GM23338 (cell line): ENCODE data around the gene SORT1. TPM values are rescaled to one million over a fixed set of nuclear protein-coding genes. Genes with fewer than 3 reads are reported as not detected.

Experiments used
- ATAC-seq: fragments of 200-7000 bp; cut with Tn5 transposase; 3 replicates; pipeline ENCODE4 v1.9.1; 2020
- DNase-seq: peaks from one replicate; pipeline ENCODE4 v3.0.0-alpha.2; 2015; ENCODE audit warnings: low spot score
- H2AFZ ChIP-seq: fragments of 200-600 bp; sonication (generic); 2 replicates; pipeline ENCODE4 v1.8.0; 2016; ENCODE audit warnings: antibody characterized with exemption, mild to moderate bottlenecking, moderate library complexity
- H3F3A ChIP-seq: fragments of 200-600 bp; sonication (generic); replicated peaks from 2 replicates; pipeline ENCODE4 v1.8.0; 2017; ENCODE audit warnings: antibody characterized with exemption, mixed run types, low read depth
- H3K27ac ChIP-seq: fragments of 200-600 bp; sonication (generic); 2 replicates; pipeline ENCODE4 v1.6.1; 2016; ENCODE audit warnings: low read depth
- H3K27me3 ChIP-seq: fragments of 200-600 bp; sonication (generic); 2 replicates; pipeline ENCODE4 v1.8.0; 2016; ENCODE audit warnings: mild to moderate bottlenecking, mixed run types, moderate library complexity; ENCODE audit not compliant: insufficient read depth
- H3K36me3 ChIP-seq: fragments of 200-600 bp; sonication (generic); 2 replicates; pipeline ENCODE4 v1.8.0; 2016; ENCODE audit warnings: mild to moderate bottlenecking; ENCODE audit not compliant: insufficient read depth
- H3K4me1 ChIP-seq: fragments of 200-600 bp; sonication (generic); 2 replicates; pipeline ENCODE4 v1.8.0; 2016; ENCODE audit warnings: mild to moderate bottlenecking, moderate library complexity; ENCODE audit not compliant: insufficient read depth
- H3K4me2 ChIP-seq: fragments of 200-600 bp; sonication (generic); 2 replicates; pipeline ENCODE4 v1.7.1; 2017; ENCODE audit warnings: mixed run types
- H3K4me3 ChIP-seq: fragments of 200-600 bp; sonication (generic); 2 replicates; pipeline ENCODE4 v1.6.1; 2016; ENCODE audit warnings: mixed run types
- H3K79me2 ChIP-seq: fragments of 200-600 bp; sonication (generic); replicated peaks from 2 replicates; pipeline ENCODE4 v1.8.0; 2017; ENCODE audit warnings: mild to moderate bottlenecking; ENCODE audit not compliant: insufficient read depth
- H3K9me2 ChIP-seq: fragments of 200-600 bp; sonication (generic); 2 replicates; pipeline ENCODE4 v1.8.0; 2017; ENCODE audit not compliant: insufficient read depth
- H4K20me1 ChIP-seq: fragments of 200-600 bp; sonication (generic); replicated peaks from 2 replicates; pipeline ENCODE4 v1.8.0; 2017; ENCODE audit warnings: mild to moderate bottlenecking; ENCODE audit not compliant: insufficient read depth
- H3K27ac Mint-ChIP-seq: 2 replicates; pipeline ENCODE4 v1.8.0; 2020; ENCODE audit warnings: inconsistent platforms, mild to moderate bottlenecking, moderate library complexity, mixed read lengths
- H3K27me3 Mint-ChIP-seq: 3 replicates; pipeline ENCODE4 v1.8.0; 2022; ENCODE audit warnings: low read depth, mild to moderate bottlenecking, moderate library complexity, mixed read lengths, inconsistent platforms; ENCODE audit not compliant: insufficient read depth, poor library complexity
- H3K36me3 Mint-ChIP-seq: 3 replicates; pipeline ENCODE4 v1.8.0; 2021; ENCODE audit warnings: low read depth, mild to moderate bottlenecking, inconsistent platforms, moderate library complexity, mixed read lengths
- H3K4me1 Mint-ChIP-seq: 3 replicates; pipeline ENCODE4 v1.8.0; 2020; ENCODE audit warnings: mild to moderate bottlenecking, inconsistent platforms, mixed read lengths
- H3K4me3 Mint-ChIP-seq: 3 replicates; pipeline ENCODE4 v1.8.0; 2021; ENCODE audit warnings: moderate library complexity, mild to moderate bottlenecking, inconsistent platforms, mixed read lengths
- H3K9me3 Mint-ChIP-seq: 3 replicates; pipeline ENCODE4 v1.8.0; 2020; ENCODE audit warnings: moderate library complexity, mild to moderate bottlenecking, inconsistent platforms, mixed read lengths
- CREB1 ChIP-seq: fragments of 250-450 bp; sonication (Bioruptor Pico); IDR thresholded peaks from 2 replicates; pipeline ENCODE4 v1.5.0; 2020; ENCODE audit warnings: low read depth, mild to moderate bottlenecking, moderate library complexity
- EZH2 ChIP-seq: fragments of 200-600 bp; sonication (generic); IDR thresholded peaks from one replicate; pipeline ENCODE4 v1.8.0; 2017; ENCODE audit warnings: antibody characterized with exemption, mild to moderate bottlenecking, low read depth; ENCODE audit not compliant: unreplicated experiment
- JUNB ChIP-seq: IDR thresholded peaks from one replicate; pipeline ENCODE4 v1.6.1; 2016; ENCODE audit warnings: antibody characterized with exemption; ENCODE audit not compliant: unreplicated experiment
- NANOG ChIP-seq: IDR thresholded peaks from 2 replicates; pipeline ENCODE4 v1.6.1; 2016; ENCODE audit warnings: antibody characterized with exemption, borderline replicate concordance
- POLR2AphosphoS5 ChIP-seq: IDR thresholded peaks from 2 replicates; pipeline ENCODE4 v1.6.1; 2016; ENCODE audit warnings: antibody characterized with exemption, low read depth
- ZNF114 ChIP-seq: fragments of 250-450 bp; sonication (Bioruptor Pico); IDR thresholded peaks from 2 replicates; pipeline ENCODE4 v1.5.0; 2020; ENCODE audit warnings: mild to moderate bottlenecking, moderate library complexity
- ZNF331 ChIP-seq: fragments of 250-450 bp; sonication (Bioruptor Pico); IDR thresholded peaks from 2 replicates; pipeline ENCODE4 v1.5.0; 2020; ENCODE audit warnings: low read depth, mild to moderate bottlenecking, moderate library complexity
- polyA plus RNA-seq: library from polyadenylated mRNA; unstranded; fragments of >200 nt; fragmentation: Nextera tagmentation; extraction: Ambion mirVana; gene quantifications from 2 replicates; pipeline ENCODE4 v1.2.1, GENCODE V29; 2016
- total RNA-seq: library from RNA; depleted of rRNA; stranded (reverse); fragments of >200 nt; shearing (Covaris generic); gene quantifications from 2 replicates; pipeline ENCODE4 v1.2.3, GENCODE V29; 2014
- TF ChIP-seq, protein P1 (sequence below): IDR thresholded peaks from 2 replicates; pipeline ENCODE4 v1.6.1; 2016; ENCODE audit warnings: antibody characterized with exemption
- TF ChIP-seq, protein P2 (sequence below): fragments of 250-450 bp; sonication (Bioruptor Pico); IDR thresholded peaks from 2 replicates; pipeline ENCODE4 v1.5.0; 2020; ENCODE audit warnings: mild to moderate bottlenecking, moderate library complexity
- TF ChIP-seq, protein P3 (sequence below): IDR thresholded peaks from one replicate; pipeline ENCODE4 v1.6.1; 2018; ENCODE audit warnings: antibody characterized with exemption; ENCODE audit not compliant: unreplicated experiment
- TF ChIP-seq, protein P4 (sequence below), 2 experiments: fragments of 200-600 bp in 1 of 2; sonication (generic) in 1 of 2; conservative IDR thresholded peaks; 2 replicates each; pipeline versions ENCODE4 v1.5.1 to v1.6.1; 2016 to 2017; ENCODE audit warnings: antibody characterized with exemption in 2 of 2, low read depth in 2 of 2, mild to moderate bottlenecking in 2 of 2, moderate library complexity in 1 of 2

SORT1 gene
- total and polyA plus RNA-seq, 2 experiments from 2014 or later: 10.9 to 55.4 TPM

DNA sequence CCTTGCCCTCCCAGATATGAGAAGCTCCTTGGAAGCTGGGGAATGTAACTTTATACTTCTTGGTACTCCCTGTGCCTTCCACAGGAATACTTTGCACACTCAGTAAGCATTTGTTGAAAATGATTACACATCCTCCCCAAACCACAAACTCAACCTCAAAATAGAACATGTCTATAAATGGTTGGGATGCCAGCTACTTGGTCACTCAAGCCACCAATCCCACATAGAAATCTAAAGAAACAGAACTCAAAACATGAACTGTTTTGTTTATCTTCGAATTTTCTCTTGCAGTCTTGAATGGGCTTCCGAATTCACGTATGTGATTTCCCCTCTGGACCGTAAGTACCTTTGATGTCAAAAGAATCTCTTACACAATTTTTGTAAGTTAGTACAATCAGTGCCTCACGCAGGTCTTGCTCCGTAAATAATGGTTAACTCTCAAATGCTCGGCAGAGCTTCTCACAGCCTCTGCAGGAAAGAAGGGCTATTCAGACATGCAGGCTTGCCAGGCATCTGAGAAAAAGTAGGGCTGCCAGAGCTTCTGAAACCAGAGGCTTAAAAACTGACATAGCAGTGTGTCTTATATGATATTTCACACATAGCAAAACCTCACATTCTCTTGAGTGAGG is 26.9 kb downstream of the SORT1 start (continued):
- TF ChIP-seq, protein P1, sequence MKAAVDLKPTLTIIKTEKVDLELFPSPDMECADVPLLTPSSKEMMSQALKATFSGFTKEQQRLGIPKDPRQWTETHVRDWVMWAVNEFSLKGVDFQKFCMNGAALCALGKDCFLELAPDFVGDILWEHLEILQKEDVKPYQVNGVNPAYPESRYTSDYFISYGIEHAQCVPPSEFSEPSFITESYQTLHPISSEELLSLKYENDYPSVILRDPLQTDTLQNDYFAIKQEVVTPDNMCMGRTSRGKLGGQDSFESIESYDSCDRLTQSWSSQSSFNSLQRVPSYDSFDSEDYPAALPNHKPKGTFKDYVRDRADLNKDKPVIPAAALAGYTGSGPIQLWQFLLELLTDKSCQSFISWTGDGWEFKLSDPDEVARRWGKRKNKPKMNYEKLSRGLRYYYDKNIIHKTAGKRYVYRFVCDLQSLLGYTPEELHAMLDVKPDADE: no peak

DNA sequence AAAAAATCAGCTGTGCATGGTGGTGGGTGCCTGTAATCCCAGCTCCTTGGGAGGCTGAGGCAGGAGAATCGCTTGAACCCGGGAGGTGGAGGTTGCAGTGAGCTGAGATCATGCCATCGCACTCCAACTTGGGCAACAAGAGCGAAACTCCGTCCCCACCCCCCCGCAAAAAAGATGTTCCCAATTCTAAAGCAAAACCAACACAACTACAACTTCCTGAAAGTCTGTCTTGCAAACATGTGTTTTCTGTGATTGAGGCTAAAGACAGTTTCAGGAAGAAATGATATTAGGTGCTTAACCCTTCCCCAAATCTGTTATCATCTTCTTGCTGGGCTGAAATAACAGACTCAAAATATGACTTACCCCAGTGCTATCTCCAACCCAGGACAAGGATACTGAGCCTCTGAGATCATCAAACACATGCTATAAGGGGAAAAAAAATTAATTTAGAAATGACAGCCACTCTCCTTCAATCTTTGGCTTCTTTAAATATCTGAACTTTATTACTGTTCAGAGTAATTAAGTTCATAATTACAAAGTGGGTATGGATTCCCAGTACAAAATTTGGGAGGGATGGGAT is 28.5 kb downstream of the SORT1 start:
- H3K36me3 ChIP-seq: no peaks in the 10 kb centered on the region
- no peaks in the 10 kb centered on the region for H3K9me2 ChIP-seq
- no peaks in the 10 kb centered on the region for H3K27me3 ChIP-seq
- Mint-ChIP-seq H3K4me1 (peaks cover 29% of the 10 kb centered on the region), H3K36me3 (peaks cover 24% of the 10 kb centered on the region), H3K27me3 (peaks cover 4% of the 10 kb centered on the region), H3K9me3 (no peaks in the 10 kb centered on the region; the same call in 2 of the 3 replicates), H3K27ac (no peak overlapping the region), H3K4me3 (no peak overlapping the region)
- H3F3A ChIP-seq: 0 out of 2 replicates have a peak, but pooled peaks cover 3% of the 10 kb centered on the region
- DNase-seq: no peak
- H3K4me1 ChIP-seq: no peaks in the 10 kb centered on the region
- H2AFZ ChIP-seq: no peak overlapping the region
- H3K4me2 ChIP-seq: no peak overlapping the region
- peaks cover 4% of the 10 kb centered on the region; the same call in 1 of the 2 replicates for H4K20me1 ChIP-seq
- peaks cover 59% of the 10 kb centered on the region for H3K79me2 ChIP-seq
- no peak overlapping the region for H3K27ac ChIP-seq
- no peak for ATAC-seq
- H3K4me3 ChIP-seq: no peak overlapping the region
- TF ChIP-seq, protein P2, sequence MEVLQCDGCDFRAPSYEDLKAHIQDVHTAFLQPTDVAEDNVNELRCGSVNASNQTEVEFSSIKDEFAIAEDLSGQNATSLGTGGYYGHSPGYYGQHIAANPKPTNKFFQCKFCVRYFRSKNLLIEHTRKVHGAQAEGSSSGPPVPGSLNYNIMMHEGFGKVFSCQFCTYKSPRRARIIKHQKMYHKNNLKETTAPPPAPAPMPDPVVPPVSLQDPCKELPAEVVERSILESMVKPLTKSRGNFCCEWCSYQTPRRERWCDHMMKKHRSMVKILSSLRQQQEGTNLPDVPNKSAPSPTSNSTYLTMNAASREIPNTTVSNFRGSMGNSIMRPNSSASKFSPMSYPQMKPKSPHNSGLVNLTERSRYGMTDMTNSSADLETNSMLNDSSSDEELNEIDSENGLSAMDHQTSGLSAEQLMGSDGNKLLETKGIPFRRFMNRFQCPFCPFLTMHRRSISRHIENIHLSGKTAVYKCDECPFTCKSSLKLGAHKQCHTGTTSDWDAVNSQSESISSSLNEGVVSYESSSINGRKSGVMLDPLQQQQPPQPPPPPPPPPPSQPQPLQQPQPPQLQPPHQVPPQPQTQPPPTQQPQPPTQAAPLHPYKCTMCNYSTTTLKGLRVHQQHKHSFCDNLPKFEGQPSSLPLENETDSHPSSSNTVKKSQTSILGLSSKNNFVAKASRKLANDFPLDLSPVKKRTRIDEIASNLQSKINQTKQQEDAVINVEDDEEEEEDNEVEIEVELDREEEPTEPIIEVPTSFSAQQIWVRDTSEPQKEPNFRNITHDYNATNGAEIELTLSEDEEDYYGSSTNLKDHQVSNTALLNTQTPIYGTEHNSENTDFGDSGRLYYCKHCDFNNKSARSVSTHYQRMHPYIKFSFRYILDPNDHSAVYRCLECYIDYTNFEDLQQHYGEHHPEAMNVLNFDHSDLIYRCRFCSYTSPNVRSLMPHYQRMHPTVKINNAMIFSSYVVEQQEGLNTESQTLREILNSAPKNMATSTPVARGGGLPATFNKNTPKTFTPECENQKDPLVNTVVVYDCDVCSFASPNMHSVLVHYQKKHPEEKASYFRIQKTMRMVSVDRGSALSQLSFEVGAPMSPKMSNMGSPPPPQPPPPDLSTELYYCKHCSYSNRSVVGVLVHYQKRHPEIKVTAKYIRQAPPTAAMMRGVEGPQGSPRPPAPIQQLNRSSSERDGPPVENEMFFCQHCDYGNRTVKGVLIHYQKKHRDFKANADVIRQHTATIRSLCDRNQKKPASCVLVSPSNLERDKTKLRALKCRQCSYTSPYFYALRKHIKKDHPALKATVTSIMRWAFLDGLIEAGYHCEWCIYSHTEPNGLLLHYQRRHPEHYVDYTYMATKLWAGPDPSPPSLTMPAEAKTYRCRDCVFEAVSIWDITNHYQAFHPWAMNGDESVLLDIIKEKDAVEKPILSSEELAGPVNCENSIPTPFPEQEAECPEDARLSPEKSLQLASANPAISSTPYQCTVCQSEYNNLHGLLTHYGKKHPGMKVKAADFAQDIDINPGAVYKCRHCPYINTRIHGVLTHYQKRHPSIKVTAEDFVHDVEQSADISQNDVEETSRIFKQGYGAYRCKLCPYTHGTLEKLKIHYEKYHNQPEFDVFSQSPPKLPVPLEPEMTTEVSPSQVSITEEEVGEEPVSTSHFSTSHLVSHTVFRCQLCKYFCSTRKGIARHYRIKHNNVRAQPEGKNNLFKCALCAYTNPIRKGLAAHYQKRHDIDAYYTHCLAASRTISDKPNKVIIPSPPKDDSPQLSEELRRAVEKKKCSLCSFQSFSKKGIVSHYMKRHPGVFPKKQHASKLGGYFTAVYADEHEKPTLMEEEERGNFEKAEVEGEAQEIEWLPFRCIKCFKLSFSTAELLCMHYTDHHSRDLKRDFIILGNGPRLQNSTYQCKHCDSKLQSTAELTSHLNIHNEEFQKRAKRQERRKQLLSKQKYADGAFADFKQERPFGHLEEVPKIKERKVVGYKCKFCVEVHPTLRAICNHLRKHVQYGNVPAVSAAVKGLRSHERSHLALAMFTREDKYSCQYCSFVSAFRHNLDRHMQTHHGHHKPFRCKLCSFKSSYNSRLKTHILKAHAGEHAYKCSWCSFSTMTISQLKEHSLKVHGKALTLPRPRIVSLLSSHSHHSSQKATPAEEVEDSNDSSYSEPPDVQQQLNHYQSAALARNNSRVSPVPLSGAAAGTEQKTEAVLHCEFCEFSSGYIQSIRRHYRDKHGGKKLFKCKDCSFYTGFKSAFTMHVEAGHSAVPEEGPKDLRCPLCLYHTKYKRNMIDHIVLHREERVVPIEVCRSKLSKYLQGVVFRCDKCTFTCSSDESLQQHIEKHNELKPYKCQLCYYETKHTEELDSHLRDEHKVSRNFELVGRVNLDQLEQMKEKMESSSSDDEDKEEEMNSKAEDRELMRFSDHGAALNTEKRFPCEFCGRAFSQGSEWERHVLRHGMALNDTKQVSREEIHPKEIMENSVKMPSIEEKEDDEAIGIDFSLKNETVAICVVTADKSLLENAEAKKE (CRISPR knock-in tag): no peak
- TF ChIP-seq, protein P3, sequence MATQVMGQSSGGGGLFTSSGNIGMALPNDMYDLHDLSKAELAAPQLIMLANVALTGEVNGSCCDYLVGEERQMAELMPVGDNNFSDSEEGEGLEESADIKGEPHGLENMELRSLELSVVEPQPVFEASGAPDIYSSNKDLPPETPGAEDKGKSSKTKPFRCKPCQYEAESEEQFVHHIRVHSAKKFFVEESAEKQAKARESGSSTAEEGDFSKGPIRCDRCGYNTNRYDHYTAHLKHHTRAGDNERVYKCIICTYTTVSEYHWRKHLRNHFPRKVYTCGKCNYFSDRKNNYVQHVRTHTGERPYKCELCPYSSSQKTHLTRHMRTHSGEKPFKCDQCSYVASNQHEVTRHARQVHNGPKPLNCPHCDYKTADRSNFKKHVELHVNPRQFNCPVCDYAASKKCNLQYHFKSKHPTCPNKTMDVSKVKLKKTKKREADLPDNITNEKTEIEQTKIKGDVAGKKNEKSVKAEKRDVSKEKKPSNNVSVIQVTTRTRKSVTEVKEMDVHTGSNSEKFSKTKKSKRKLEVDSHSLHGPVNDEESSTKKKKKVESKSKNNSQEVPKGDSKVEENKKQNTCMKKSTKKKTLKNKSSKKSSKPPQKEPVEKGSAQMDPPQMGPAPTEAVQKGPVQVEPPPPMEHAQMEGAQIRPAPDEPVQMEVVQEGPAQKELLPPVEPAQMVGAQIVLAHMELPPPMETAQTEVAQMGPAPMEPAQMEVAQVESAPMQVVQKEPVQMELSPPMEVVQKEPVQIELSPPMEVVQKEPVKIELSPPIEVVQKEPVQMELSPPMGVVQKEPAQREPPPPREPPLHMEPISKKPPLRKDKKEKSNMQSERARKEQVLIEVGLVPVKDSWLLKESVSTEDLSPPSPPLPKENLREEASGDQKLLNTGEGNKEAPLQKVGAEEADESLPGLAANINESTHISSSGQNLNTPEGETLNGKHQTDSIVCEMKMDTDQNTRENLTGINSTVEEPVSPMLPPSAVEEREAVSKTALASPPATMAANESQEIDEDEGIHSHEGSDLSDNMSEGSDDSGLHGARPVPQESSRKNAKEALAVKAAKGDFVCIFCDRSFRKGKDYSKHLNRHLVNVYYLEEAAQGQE: no peak
- TF ChIP-seq JUNB (no peak), NANOG (no peak), CREB1 (CRISPR knock-in tag) (no peak), ZNF331 (CRISPR knock-in tag) (no peak), EZH2 (no peak), POLR2AphosphoS5 (no peak), ZNF114 (CRISPR knock-in tag) (no peak)
- TF ChIP-seq, protein P4, sequence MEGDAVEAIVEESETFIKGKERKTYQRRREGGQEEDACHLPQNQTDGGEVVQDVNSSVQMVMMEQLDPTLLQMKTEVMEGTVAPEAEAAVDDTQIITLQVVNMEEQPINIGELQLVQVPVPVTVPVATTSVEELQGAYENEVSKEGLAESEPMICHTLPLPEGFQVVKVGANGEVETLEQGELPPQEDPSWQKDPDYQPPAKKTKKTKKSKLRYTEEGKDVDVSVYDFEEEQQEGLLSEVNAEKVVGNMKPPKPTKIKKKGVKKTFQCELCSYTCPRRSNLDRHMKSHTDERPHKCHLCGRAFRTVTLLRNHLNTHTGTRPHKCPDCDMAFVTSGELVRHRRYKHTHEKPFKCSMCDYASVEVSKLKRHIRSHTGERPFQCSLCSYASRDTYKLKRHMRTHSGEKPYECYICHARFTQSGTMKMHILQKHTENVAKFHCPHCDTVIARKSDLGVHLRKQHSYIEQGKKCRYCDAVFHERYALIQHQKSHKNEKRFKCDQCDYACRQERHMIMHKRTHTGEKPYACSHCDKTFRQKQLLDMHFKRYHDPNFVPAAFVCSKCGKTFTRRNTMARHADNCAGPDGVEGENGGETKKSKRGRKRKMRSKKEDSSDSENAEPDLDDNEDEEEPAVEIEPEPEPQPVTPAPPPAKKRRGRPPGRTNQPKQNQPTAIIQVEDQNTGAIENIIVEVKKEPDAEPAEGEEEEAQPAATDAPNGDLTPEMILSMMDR (conservative IDR thresholded peaks at IDR 0.05; ENCODE audit: low read depth in 2 of 2): no peak
